Mesenteric fat pad (tissue), 1 donor: ENCODE measurements around the gene TMEM125. TPM values are rescaled to one million over a fixed set of nuclear protein-coding genes. Genes with fewer than 3 reads are reported as not detected.

Experiments
- total RNA-seq: library from RNA; stranded (reverse); fragmentation: NEBNext Ultra II Directional; extraction: Animal tissue kit (Norgen Biotek cat#: 25700); gene quantifications from one replicate; pipeline ENCODE4 v1.2.1, GENCODE V29; 2021
- donor health status: DM: yes; HTN: yes; CAD: no.

The TMEM125 gene
- total RNA-seq, 1 donor from 2014 or later = not detected

Other genes with a start within 250 kb of the TMEM125 start
- gene EBNA1BP2, start 97.7 kb upstream of the TMEM125 start, total RNA-seq = 55.8 TPM
- 0.19 TPM for gene CFAP57, start 97.7 kb upstream of the TMEM125 start, total RNA-seq
- gene C1orf210, start 15.6 kb downstream of the TMEM125 start, total RNA-seq = not detected
- 42.6 TPM for gene TIE1, start 31.0 kb downstream of the TMEM125 start, total RNA-seq
- gene MPL, start 67.8 kb downstream of the TMEM125 start, total RNA-seq = 0.39 TPM
- gene CDC20, start 89.0 kb downstream of the TMEM125 start, total RNA-seq = 4.9 TPM
- gene ELOVL1, start 98.0 kb downstream of the TMEM125 start, total RNA-seq = 149 TPM
- gene MED8, start 119.8 kb downstream of the TMEM125 start, total RNA-seq = 55.2 TPM
- 65.3 TPM for gene SZT2, start 119.9 kb downstream of the TMEM125 start, total RNA-seq
- 36.9 TPM for gene HYI, start 183.9 kb downstream of the TMEM125 start, total RNA-seq